HG03460 (cell line): ENCODE data around the gene GDF11.
A peak's percentile ranks its signal among the peaks of the same experiment; 100 is the strongest.

Source experiments
- ATAC-seq: cut with Tn5 transposase; IDR thresholded peaks from one replicate; pipeline ENCODE4 v1.9.1; 2021; ENCODE audit not compliant: unreplicated experiment

Gene GDF11

GRCh38 chr12:55722948-55723347, 20.0 kb upstream of the GDF11 start:
- no peak for ATAC-seq

GRCh38 chr12:55723516-55724225, 19.3 kb upstream of the GDF11 start:
- no peak for ATAC-seq

GRCh38 chr12:55724226-55724939, 18.5 kb upstream of the GDF11 start:
- ATAC-seq, result no peak

- no peak for ATAC-seq
These were observed 18.0 kb upstream of the GDF11 start for GRCh38 chr12:55724940-55725309.

GRCh38 chr12:55725556-55725955, 17.4 kb upstream of the GDF11 start:
- no peak for ATAC-seq

GRCh38 chr12:55726971-55727370, 16.0 kb upstream of the GDF11 start:
- ATAC-seq, result no peak

GRCh38 chr12:55727643-55728185, 15.2 kb upstream of the GDF11 start:
- no peak for ATAC-seq

- peak; percentile 15 for ATAC-seq
These were observed 14.6 kb upstream of the GDF11 start for GRCh38 chr12:55728186-55728938.

GRCh38 chr12:55728939-55729818, 13.7 kb upstream of the GDF11 start, which contains the start of gene CD63:
CD63 (minus strand) TSS chr12:55729009; CDS start chr12:55728341, 668 bp downstream.
- ATAC-seq, result peak; percentile 59

GRCh38 chr12:55729819-55730818, 12.8 kb upstream of the GDF11 start:
- peak; percentile 47 for ATAC-seq

GRCh38 chr12:55732288-55732687, 10.6 kb upstream of the GDF11 start:
- no peak for ATAC-seq

- no peak for ATAC-seq
These were observed 9.8 kb upstream of the GDF11 start for GRCh38 chr12:55733021-55733555.

GRCh38 chr12:55733858-55734257, 9.1 kb upstream of the GDF11 start:
- ATAC-seq, result no peak

- ATAC-seq, result no peak
These were observed 8.3 kb upstream of the GDF11 start for GRCh38 chr12:55734595-55734994.

GRCh38 chr12:55736076-55736475, 6.8 kb upstream of the GDF11 start:
- no peak for ATAC-seq

- ATAC-seq, result peak; percentile 32
These were observed 5.9 kb upstream of the GDF11 start for GRCh38 chr12:55736780-55737580.

- ATAC-seq, result peak; percentile 11
These were observed 5.3 kb upstream of the GDF11 start for GRCh38 chr12:55737581-55738122.
